ENCODE measurements around the gene SLC6A15.

SLC6A15 gene

GRCh38 chr12:84874125-84874824 lies 38.3 kb downstream of the SLC6A15 start:
- DNase-seq, result peak; percentile 60

GRCh38 chr12:84862186-84862585 lies 50.4 kb downstream of the SLC6A15 start:
- no peak for DNase-seq

- no peak for DNase-seq
Measured at GRCh38 chr12:84860718-84861117, 51.9 kb downstream of the SLC6A15 start.

- DNase-seq, result no peak
Measured at GRCh38 chr12:84858796-84859195, 53.8 kb downstream of the SLC6A15 start.

GRCh38 chr12:84857525-84858208 lies 54.9 kb downstream of the SLC6A15 start:
- DNase-seq, result no peak

- no peak for DNase-seq
Measured at GRCh38 chr12:84856156-84856900, 56.3 kb downstream of the SLC6A15 start.

- no peak for DNase-seq
Measured at GRCh38 chr12:84843593-84844144, 68.9 kb downstream of the SLC6A15 start.

GRCh38 chr12:84842406-84843013 lies 70.1 kb downstream of the SLC6A15 start:
- peak; percentile 39 for DNase-seq

GRCh38 chr12:84841591-84841990 lies 71.0 kb downstream of the SLC6A15 start:
- DNase-seq, result no peak

- no peak for DNase-seq
Measured at GRCh38 chr12:84840356-84840755, 72.2 kb downstream of the SLC6A15 start.

GRCh38 chr12:84826925-84827324 lies 85.7 kb downstream of the SLC6A15 start:
- DNase-seq, result no peak

- no peak for DNase-seq
Measured at GRCh38 chr12:84825149-84825548, 87.5 kb downstream of the SLC6A15 start.

- no peak for DNase-seq
Measured at GRCh38 chr12:84822525-84822924, 90.1 kb downstream of the SLC6A15 start.

GRCh38 chr12:84816916-84817695 lies 95.5 kb downstream of the SLC6A15 start:
- no peak for DNase-seq

GRCh38 chr12:84814664-84815245 lies 97.8 kb downstream of the SLC6A15 start:
- DNase-seq, result no peak

- no peak for DNase-seq
Measured at GRCh38 chr12:84813780-84814663, 98.6 kb downstream of the SLC6A15 start.

GRCh38 chr12:84811291-84811690 lies 101.3 kb downstream of the SLC6A15 start:
- no peak for DNase-seq

- no peak for DNase-seq
Measured at GRCh38 chr12:84810611-84811010, 102.0 kb downstream of the SLC6A15 start.

All from hematopoietic multipotent progenitor cell treated with erythropoietin and hydrocortisone succinate and interleukin-3 and kit ligand, for 8 days (in vitro differentiated cells).